Fibroblast of the aortic adventitia (primary cell): ENCODE data around the gene CXCL1. TPM values are rescaled to one million over a fixed set of nuclear protein-coding genes. Genes with fewer than 3 reads are reported as not detected.

Experiments
- DNase-seq: peaks from one replicate; pipeline ENCODE4 v3.0.0-alpha.2; 2010; ENCODE audit warnings: low read depth
- H3K4me3 ChIP-seq: 2 replicates; pipeline ENCODE4 v1.5.1; 2011; ENCODE audit warnings: low read depth, mild to moderate bottlenecking, control low read depth, low read length, moderate library complexity
- CTCF ChIP-seq: IDR thresholded peaks from 2 replicates; pipeline ENCODE4 v1.5.1; 2011; ENCODE audit warnings: mild to moderate bottlenecking, low read length, control low read depth, inconsistent platforms; ENCODE audit not compliant: insufficient read depth
- total RNA-seq: library from RNA; depleted of rRNA; stranded (reverse); fragments of >200 nt; gene quantifications from 2 replicates; pipeline ENCODE4 v1.2.3, GENCODE V29; 2012; ENCODE audit warnings: low replicate concordance

CXCL1 gene
- total RNA-seq, 1 donor: 5.2 TPM

DNA sequence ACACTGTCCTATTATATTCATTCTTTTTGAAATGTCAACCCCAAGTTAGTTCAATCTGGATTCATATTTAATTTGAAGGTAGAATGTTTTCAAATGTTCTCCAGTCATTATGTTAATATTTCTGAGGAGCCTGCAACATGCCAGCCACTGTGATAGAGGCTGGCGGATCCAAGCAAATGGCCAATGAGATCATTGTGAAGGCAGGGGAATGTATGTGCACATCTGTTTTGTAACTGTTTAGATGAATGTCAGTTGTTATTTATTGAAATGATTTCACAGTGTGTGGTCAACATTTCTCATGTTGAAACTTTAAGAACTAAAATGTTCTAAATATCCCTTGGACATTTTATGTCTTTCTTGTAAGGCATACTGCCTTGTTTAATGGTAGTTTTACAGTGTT, 1.6 kb downstream of the CXCL1 start:
- DNase-seq: peak; percentile 32
- H3K4me3 ChIP-seq: peak overlapping the region; percentile 72
- TF ChIP-seq CTCF: no peak

DNA sequence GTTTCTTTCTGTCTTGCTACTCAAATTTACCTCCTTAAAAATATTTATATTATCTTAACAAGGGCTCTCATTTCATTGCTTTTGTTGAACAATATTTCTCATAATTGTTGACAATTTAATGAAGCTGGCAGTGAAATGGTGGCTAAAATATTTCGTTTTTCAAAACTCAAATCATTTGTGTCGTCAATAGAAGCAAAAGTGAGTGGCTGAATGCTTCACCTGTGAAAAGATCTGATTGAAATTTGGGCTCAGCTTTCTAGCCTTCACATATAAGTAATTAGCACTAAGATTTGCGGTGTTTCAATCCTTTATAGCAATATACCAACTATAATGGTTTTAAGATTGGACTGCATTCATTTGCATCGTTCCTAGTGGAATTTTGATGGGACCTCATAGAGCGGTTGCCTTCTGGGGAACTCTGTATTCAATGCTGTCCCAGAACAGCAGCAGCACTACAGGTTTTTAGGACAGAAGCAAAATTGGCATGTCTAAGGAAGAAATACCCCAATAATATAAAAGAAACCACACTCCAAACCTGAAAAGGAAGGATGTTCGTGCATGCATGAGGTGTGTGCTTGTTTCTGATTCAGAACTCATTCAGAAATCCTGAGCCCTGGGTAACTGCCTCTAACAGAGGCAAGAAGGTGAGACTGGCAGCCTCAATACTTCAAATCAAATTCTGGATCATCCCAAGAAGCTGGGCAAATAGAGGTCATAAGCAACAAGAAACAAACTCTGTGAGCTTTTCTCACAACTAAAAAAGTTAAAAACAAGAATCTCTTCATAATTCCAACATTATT, 2.5 kb downstream of the CXCL1 start:
- DNase-seq: peak; percentile 40
- no peak for TF ChIP-seq CTCF
- no peak overlapping the region for H3K4me3 ChIP-seq

GRCh38 chr4:73872316-73873108, 3.3 kb downstream of the CXCL1 start:
- no peak overlapping the region for H3K4me3 ChIP-seq
- peak; percentile 45 for DNase-seq
- no peak for TF ChIP-seq CTCF

- no peak overlapping the region for H3K4me3 ChIP-seq
- no peak for DNase-seq
- TF ChIP-seq CTCF: no peak
These were observed 5.2 kb downstream of the CXCL1 start for GRCh38 chr4:73874386-73874785.

DNA sequence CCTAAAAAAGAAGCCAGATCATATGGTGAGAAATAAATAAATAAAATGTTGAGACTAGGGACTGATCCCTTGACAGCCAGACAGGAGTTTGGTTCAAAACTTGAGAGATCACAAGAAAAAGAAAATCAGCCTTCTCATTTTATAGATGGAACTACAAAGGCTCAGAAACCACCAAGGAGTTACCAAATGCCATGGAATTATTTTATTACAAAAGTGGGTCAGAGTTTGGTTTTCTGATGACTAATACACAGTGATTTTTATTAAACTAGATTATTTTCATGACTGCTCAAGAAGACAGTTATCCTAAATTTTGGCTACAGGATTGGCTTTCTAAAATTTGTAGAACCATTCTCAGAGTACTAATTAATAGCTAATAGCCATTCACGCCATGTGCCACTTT, 6.2 kb downstream of the CXCL1 start:
- no peak for TF ChIP-seq CTCF
- H3K4me3 ChIP-seq: no peak overlapping the region
- DNase-seq: no peak

- peak; percentile 74 for DNase-seq
- TF ChIP-seq CTCF: no peak
- H3K4me3 ChIP-seq: no peak overlapping the region
These were observed 14.1 kb downstream of the CXCL1 start for GRCh38 chr4:73883306-73883705.
